K562 (cell line): ENCODE results near the gene IRGQ. TPM values are rescaled to one million over a fixed set of nuclear protein-coding genes. Genes with fewer than 3 reads are reported as not detected.

Experiments used
- ARNT ChIP-seq, 2 experiments: fragments of 450-650 bp; IDR thresholded peaks; 2 replicates each; pipeline ENCODE4 v1.6.1; 2016; ENCODE audit warnings: mild to moderate bottlenecking in 1 of 2
- ETV5 ChIP-seq: sonication (generic); formaldehyde crosslinking; IDR thresholded peaks from 2 replicates; pipeline ENCODE4 v1.4.0; 2020; ENCODE audit warnings: low read depth, mild to moderate bottlenecking, missing genetic modification reagents
- KDM2B ChIP-seq: fragments of 250-450 bp; sonication (Bioruptor Pico); IDR thresholded peaks from 2 replicates; pipeline ENCODE4 v1.8.0; 2021; ENCODE audit warnings: mild to moderate bottlenecking, moderate library complexity
- MGA ChIP-seq: fragments of 450-650 bp; IDR thresholded peaks from 2 replicates; pipeline ENCODE4 v1.6.1; 2016; ENCODE audit warnings: mild to moderate bottlenecking, moderate library complexity
- ZNF518B ChIP-seq: fragments of 250-450 bp; sonication (Bioruptor Pico); IDR thresholded peaks from 2 replicates; pipeline ENCODE4 v1.5.0; 2021; ENCODE audit warnings: mild to moderate bottlenecking, moderate library complexity
- polyA plus RNA-seq, 8 experiments: library from polyadenylated mRNA; depleted of rRNA in 4 of 8; stranded (reverse) in 5 of 8; unstranded in 3 of 8; fragments of >200 nt; fragmentation: Nextera tagmentation in 2 of 8; fragmentation: Illumina TruSeq in 1 of 8; extraction: Ambion mirVana in 2 of 8; extraction: Trizol in 1 of 8; gene quantifications; 2 replicates each; pipeline versions ENCODE4 v1.2.1 to v1.2.3, GENCODE V29; 2011 to 2014; ENCODE audit warnings: inconsistent platforms in 1 of 8, missing spikeins in 1 of 8
- total RNA-seq, 7 experiments: library from RNA; depleted of rRNA in 6 of 7; stranded (reverse); fragments of >200 nt in 6 of 7; fragmentation: Illumina TruSeq in 2 of 7; extraction: Trizol in 2 of 7; gene quantifications; 2 replicates each; pipeline versions ENCODE4 v1.2.1 to v1.2.3, GENCODE V29; 2011 to 2021; ENCODE audit warnings: low replicate concordance in 1 of 7
- TF ChIP-seq, protein P1 (sequence below), 3 experiments: IDR thresholded peaks in 2 of 3; conservative IDR thresholded peaks in 1 of 3; 2 replicates each; pipeline ENCODE4 v1.5.1; 2011 to 2012; ENCODE audit warnings: low read length in 3 of 3, mild to moderate bottlenecking in 3 of 3, control low read depth in 2 of 3, improper control_type of control experiment in 1 of 3, inconsistent platforms in 1 of 3, low read depth in 1 of 3, mixed read lengths in 1 of 3, moderate library complexity in 1 of 3; ENCODE audit not compliant: insufficient read depth in 2 of 3

IRGQ gene
- total and polyA plus RNA-seq, 9 of the 15 experiments (the other 6 are each of a cell fraction or from before 2014, with no cell fraction given) = 3.5 to 19.2 (median 7.9) TPM

DNA sequence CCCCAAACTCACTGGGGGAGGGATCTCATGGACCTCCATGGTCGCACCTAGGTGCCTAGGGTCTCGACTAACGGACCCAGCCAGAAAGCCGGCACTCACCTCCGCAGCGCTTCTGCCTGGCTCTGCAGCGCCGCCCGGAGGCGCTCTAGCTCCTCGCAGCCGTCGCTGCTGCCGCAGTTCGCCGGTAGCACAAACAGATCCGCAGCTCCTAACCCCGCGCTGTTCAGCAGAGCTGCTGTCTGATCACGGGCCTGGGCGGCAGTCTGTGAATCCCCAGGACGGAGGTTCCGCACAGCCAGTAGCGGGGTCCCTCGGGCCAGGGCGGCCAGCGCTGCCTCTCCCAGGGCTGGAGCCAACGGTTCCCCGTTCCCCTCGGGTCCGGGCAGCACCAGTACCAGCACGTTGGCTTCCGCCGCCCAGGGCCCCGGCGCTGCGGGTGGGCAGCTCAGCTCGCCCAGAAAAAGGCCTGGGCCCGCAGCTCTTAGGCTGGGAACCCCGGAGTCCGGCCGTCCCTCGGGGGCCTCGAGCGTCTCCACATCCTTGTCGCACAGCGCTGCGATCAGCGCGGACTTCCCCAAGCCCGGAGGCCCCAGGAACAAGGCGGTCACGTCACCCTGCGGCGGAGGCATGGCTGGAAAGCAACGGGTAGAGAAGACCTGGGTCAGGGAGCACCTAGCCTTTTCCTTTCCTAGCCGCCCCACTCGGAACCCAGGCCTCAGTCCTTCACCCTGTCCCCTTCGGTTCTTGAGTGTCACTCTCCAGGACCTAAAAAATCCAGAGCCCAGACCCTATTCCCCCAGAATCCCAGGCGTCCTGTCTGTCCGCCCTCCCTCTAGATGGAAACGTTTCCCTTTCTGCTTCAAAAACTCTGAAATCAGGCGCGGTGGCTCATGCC is 977 bp downstream of the IRGQ start (continued):
- TF ChIP-seq MGA = 0 out of 2 replicates have a peak, but pooled peaks have one; percentile 4
- TF ChIP-seq ARNT (IDR thresholded peaks at IDR 0.05) = no peak
- TF ChIP-seq, protein P1, sequence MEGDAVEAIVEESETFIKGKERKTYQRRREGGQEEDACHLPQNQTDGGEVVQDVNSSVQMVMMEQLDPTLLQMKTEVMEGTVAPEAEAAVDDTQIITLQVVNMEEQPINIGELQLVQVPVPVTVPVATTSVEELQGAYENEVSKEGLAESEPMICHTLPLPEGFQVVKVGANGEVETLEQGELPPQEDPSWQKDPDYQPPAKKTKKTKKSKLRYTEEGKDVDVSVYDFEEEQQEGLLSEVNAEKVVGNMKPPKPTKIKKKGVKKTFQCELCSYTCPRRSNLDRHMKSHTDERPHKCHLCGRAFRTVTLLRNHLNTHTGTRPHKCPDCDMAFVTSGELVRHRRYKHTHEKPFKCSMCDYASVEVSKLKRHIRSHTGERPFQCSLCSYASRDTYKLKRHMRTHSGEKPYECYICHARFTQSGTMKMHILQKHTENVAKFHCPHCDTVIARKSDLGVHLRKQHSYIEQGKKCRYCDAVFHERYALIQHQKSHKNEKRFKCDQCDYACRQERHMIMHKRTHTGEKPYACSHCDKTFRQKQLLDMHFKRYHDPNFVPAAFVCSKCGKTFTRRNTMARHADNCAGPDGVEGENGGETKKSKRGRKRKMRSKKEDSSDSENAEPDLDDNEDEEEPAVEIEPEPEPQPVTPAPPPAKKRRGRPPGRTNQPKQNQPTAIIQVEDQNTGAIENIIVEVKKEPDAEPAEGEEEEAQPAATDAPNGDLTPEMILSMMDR (IDR thresholded peaks at IDR 0.05 in 2 of 3, conservative IDR thresholded peaks at IDR 0.05 in 1 of 3; ENCODE audit: insufficient read depth in 2 of 3, low read depth in 1 of 3, low read length in 3 of 3) = peak; percentile 89 to 94 (median 92)
- no peak for TF ChIP-seq KDM2B
- no peak for TF ChIP-seq ZNF518B (CRISPR knock-in tag)
- TF ChIP-seq ETV5 (CRISPR knock-in tag) = 0 out of 2 replicates have a peak, but pooled peaks have one; percentile 55
